HG03066 (cell line): ENCODE data around the gene B3GNT5.

Experiments used
- ATAC-seq: cut with Tn5 transposase; IDR thresholded peaks from one replicate; pipeline ENCODE4 v1.9.1; 2021; ENCODE audit warnings: low read depth; ENCODE audit not compliant: unreplicated experiment

The B3GNT5 gene

DNA sequence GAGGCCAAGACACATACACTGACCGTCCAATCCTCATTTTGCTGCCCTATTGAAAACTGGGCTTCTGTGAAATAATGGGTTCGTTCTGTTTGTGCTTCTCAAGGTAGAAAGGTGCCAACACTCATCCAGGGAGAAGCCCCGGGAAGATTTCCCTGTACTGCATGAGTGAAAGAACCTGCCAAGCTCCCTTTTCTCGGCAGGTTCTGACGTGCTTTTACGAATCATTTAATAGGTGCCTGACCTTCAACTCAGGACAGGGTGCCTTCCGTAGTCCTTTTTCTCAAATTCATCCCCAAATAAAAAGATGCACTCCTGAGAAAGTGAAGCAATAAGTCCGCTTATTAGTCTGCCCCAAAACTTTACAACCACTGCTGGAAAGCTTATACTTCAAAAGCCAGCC is 64.2 kb downstream of the B3GNT5 start:
- no peak for ATAC-seq

DNA sequence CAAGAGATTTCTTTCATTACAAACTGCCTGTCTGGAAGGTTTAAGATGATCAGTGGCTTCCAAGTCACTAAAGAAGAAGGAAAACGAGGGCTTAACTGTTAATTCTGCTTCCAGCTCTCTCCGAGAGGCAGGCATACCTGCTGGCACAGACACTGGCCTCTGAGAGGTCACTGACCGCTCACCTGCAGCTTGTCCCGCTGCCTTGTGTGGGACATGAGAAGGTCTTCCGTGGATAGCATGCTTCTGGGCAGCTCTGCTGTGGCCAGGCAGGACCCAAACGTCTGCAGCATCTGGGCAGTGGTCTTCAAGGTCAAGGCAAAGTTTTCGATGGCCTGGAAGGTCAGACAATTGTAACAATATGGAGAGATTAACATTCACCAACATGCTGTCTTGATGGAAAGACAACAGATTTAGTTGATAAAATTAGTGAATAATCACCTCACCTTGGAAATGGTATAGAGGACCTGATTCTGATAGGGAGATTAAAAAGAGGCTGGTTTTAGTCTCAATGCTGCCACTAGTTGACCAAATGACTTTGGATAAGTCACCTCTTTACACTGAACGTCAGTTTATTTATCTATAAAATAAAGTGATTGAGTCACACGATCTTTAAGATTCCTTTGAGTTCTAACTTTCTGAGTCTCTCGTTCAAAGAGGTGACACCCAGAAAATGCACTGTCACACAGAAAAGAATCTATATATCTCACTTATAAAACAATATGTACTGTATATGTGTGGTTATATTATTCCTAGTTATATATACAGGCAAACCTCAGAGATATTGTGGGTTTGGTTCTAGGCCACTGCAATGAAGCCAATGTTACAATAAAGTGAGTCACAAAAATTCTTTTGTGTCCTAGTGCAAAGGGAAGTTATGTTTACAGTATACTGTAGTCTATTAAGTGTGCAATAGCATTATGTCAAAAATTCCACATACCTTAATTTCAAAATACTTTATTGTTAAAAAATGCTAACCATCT is 65.1 kb downstream of the B3GNT5 start:
- no peak for ATAC-seq

GRCh38 chr3:183318877-183319276 is 65.8 kb downstream of the B3GNT5 start:
- ATAC-seq = no peak

GRCh38 chr3:183319371-183319770 is 66.3 kb downstream of the B3GNT5 start:
- no peak for ATAC-seq
